T-helper 2 cell treated with Interferon-gamma antibody and Interleukin-4, amounts not matched to agents 5 μg/mL and 100 μg/mL, for 36 hours (primary cell): ENCODE results near the gene SMIM35.

Source experiments
- DNase-seq: peaks from one replicate; pipeline ENCODE4 v3.0.0; 2021; ENCODE audit warnings: low spot score
- H3K27ac Mint-ChIP-seq: one replicate; pipeline ENCODE4 v1.8.0; 2021; ENCODE audit warnings: mild to moderate bottlenecking, mixed read lengths
- H3K27me3 Mint-ChIP-seq: one replicate; pipeline ENCODE4 v1.8.0; 2021; ENCODE audit warnings: low read depth, mixed read lengths
- H3K36me3 Mint-ChIP-seq: one replicate; pipeline ENCODE4 v1.8.0; 2021; ENCODE audit warnings: low read depth, mixed read lengths
- H3K4me1 Mint-ChIP-seq: one replicate; pipeline ENCODE4 v1.8.0; 2021; ENCODE audit warnings: low read depth, mixed read lengths
- H3K4me3 Mint-ChIP-seq: one replicate; pipeline ENCODE4 v1.8.0; 2022; ENCODE audit warnings: mild to moderate bottlenecking, moderate library complexity, mixed read lengths
- H3K9me3 Mint-ChIP-seq: one replicate; pipeline ENCODE4 v1.8.0; 2021; ENCODE audit warnings: mixed read lengths

The SMIM35 gene

GRCh38 chr11:118117790-118118601 is 31.2 kb upstream of the SMIM35 start:
- H3K4me1 Mint-ChIP-seq = peaks cover 10% of the 10 kb centered on the region
- no peak overlapping the region for H3K27ac Mint-ChIP-seq
- no peak for DNase-seq
- no peaks in the 10 kb centered on the region for H3K36me3 Mint-ChIP-seq
- H3K9me3 Mint-ChIP-seq = no peaks in the 10 kb centered on the region
- H3K27me3 Mint-ChIP-seq = peaks cover 11% of the 10 kb centered on the region
- no peak overlapping the region for H3K4me3 Mint-ChIP-seq

- Mint-ChIP-seq H3K4me3 (no peak overlapping the region), H3K27ac (no peak overlapping the region)
Observed at GRCh38 chr11:118115048-118115447, 28.3 kb upstream of the SMIM35 start.

GRCh38 chr11:118114266-118114665 is 27.5 kb upstream of the SMIM35 start:
- Mint-ChIP-seq H3K4me3 (no peak overlapping the region), H3K9me3 (no peaks in the 10 kb centered on the region), H3K27ac (no peak overlapping the region), H3K27me3 (peaks cover 9% of the 10 kb centered on the region), H3K36me3 (no peaks in the 10 kb centered on the region), H3K4me1 (peaks cover 10% of the 10 kb centered on the region)
- no peak for DNase-seq

More at GRCh38 chr11:118115048-118115447, 28.3 kb upstream of the SMIM35 start:
- H3K27me3 Mint-ChIP-seq = peaks cover 7% of the 10 kb centered on the region
- peaks cover 10% of the 10 kb centered on the region for H3K4me1 Mint-ChIP-seq
- no peaks in the 10 kb centered on the region for H3K9me3 Mint-ChIP-seq
- H3K36me3 Mint-ChIP-seq = no peaks in the 10 kb centered on the region
- no peak for DNase-seq

GRCh38 chr11:118112711-118113430 is 26.1 kb upstream of the SMIM35 start:
- DNase-seq = no peak
- Mint-ChIP-seq H3K4me3 (no peak overlapping the region), H3K9me3 (no peaks in the 10 kb centered on the region), H3K27ac (no peak overlapping the region), H3K36me3 (no peaks in the 10 kb centered on the region), H3K4me1 (peaks cover 10% of the 10 kb centered on the region), H3K27me3 (peaks cover 5% of the 10 kb centered on the region)

- H3K27ac Mint-ChIP-seq = no peak overlapping the region
- DNase-seq = no peak
- no peaks in the 10 kb centered on the region for H3K36me3 Mint-ChIP-seq
- H3K9me3 Mint-ChIP-seq = no peaks in the 10 kb centered on the region
- H3K27me3 Mint-ChIP-seq = peaks cover 7% of the 10 kb centered on the region
- H3K4me1 Mint-ChIP-seq = peaks cover 6% of the 10 kb centered on the region
- H3K4me3 Mint-ChIP-seq = no peak overlapping the region
Observed at GRCh38 chr11:118111744-118112035, 24.9 kb upstream of the SMIM35 start.

- Mint-ChIP-seq H3K27me3 (peaks cover 7% of the 10 kb centered on the region), H3K4me1 (peaks cover 6% of the 10 kb centered on the region), H3K36me3 (no peaks in the 10 kb centered on the region), H3K9me3 (no peaks in the 10 kb centered on the region), H3K27ac (no peak overlapping the region), H3K4me3 (no peak overlapping the region)
- DNase-seq = no peak
Observed at GRCh38 chr11:118111019-118111743, 24.4 kb upstream of the SMIM35 start.

GRCh38 chr11:118109231-118109630 is 22.5 kb upstream of the SMIM35 start:
- H3K4me3 Mint-ChIP-seq = no peak overlapping the region
- DNase-seq = no peak
- no peak overlapping the region for H3K27ac Mint-ChIP-seq
- peaks cover under 1% of the 10 kb centered on the region for H3K4me1 Mint-ChIP-seq
- no peaks in the 10 kb centered on the region for H3K36me3 Mint-ChIP-seq
- H3K9me3 Mint-ChIP-seq = no peaks in the 10 kb centered on the region
- peaks cover 7% of the 10 kb centered on the region for H3K27me3 Mint-ChIP-seq

- Mint-ChIP-seq H3K4me3 (no peak overlapping the region), H3K9me3 (no peaks in the 10 kb centered on the region), H3K4me1 (no peaks in the 10 kb centered on the region), H3K36me3 (no peaks in the 10 kb centered on the region), H3K27me3 (peaks cover 7% of the 10 kb centered on the region), H3K27ac (no peak overlapping the region)
- no peak for DNase-seq
Observed at GRCh38 chr11:118108513-118108912, 21.8 kb upstream of the SMIM35 start.

GRCh38 chr11:118106789-118107335 is 20.1 kb upstream of the SMIM35 start:
- no peak overlapping the region for H3K4me3 Mint-ChIP-seq
- no peaks in the 10 kb centered on the region for H3K36me3 Mint-ChIP-seq
- DNase-seq = no peak
- H3K9me3 Mint-ChIP-seq = no peaks in the 10 kb centered on the region
- no peaks in the 10 kb centered on the region for H3K4me1 Mint-ChIP-seq
- H3K27ac Mint-ChIP-seq = no peak overlapping the region
- H3K27me3 Mint-ChIP-seq = peaks cover 7% of the 10 kb centered on the region

GRCh38 chr11:118105657-118106305 is 19.0 kb upstream of the SMIM35 start:
- H3K36me3 Mint-ChIP-seq = no peaks in the 10 kb centered on the region
- H3K27me3 Mint-ChIP-seq = peaks cover 7% of the 10 kb centered on the region
- no peaks in the 10 kb centered on the region for H3K9me3 Mint-ChIP-seq
- H3K27ac Mint-ChIP-seq = no peak overlapping the region
- H3K4me3 Mint-ChIP-seq = no peak overlapping the region
- H3K4me1 Mint-ChIP-seq = no peaks in the 10 kb centered on the region
- DNase-seq = no peak

GRCh38 chr11:118104491-118104890 is 17.7 kb upstream of the SMIM35 start:
- no peaks in the 10 kb centered on the region for H3K4me1 Mint-ChIP-seq
- no peak for DNase-seq
- no peaks in the 10 kb centered on the region for H3K9me3 Mint-ChIP-seq
- no peaks in the 10 kb centered on the region for H3K36me3 Mint-ChIP-seq
- no peak overlapping the region for H3K27ac Mint-ChIP-seq
- peaks cover 7% of the 10 kb centered on the region for H3K27me3 Mint-ChIP-seq
- H3K4me3 Mint-ChIP-seq = no peak overlapping the region

GRCh38 chr11:118102721-118103261 is 16.0 kb upstream of the SMIM35 start:
- no peak overlapping the region for H3K4me3 Mint-ChIP-seq
- H3K27me3 Mint-ChIP-seq = peaks cover 8% of the 10 kb centered on the region
- no peak overlapping the region for H3K27ac Mint-ChIP-seq
- no peaks in the 10 kb centered on the region for H3K9me3 Mint-ChIP-seq
- no peaks in the 10 kb centered on the region for H3K36me3 Mint-ChIP-seq
- no peaks in the 10 kb centered on the region for H3K4me1 Mint-ChIP-seq
- DNase-seq = no peak

- Mint-ChIP-seq H3K9me3 (no peaks in the 10 kb centered on the region), H3K4me1 (no peaks in the 10 kb centered on the region), H3K4me3 (no peak overlapping the region), H3K36me3 (no peaks in the 10 kb centered on the region), H3K27me3 (peaks cover 13% of the 10 kb centered on the region), H3K27ac (no peak overlapping the region)
- DNase-seq = no peak
Observed at GRCh38 chr11:118100691-118101232, 14.0 kb upstream of the SMIM35 start.
